H9 (cell line): ENCODE data around the gene PCGF3. TPM values are rescaled to one million over a fixed set of nuclear protein-coding genes. Genes with fewer than 3 reads are reported as not detected.

Source experiments
- DNase-seq: peaks from one replicate; pipeline ENCODE4 v3.0.0-alpha.2; 2017
- H2AFZ ChIP-seq: one replicate; pipeline ENCODE4 v1.6.1; 2013; ENCODE audit warnings: mild to moderate bottlenecking, low read length, control low read depth, moderate library complexity
- H2AK5ac ChIP-seq: 2 replicates; pipeline ENCODE4 v1.6.1; 2013; ENCODE audit warnings: low read length, control low read depth, mixed read lengths; ENCODE audit not compliant: insufficient read length
- H2BK120ac ChIP-seq: one replicate; pipeline ENCODE4 v1.6.1; 2013; ENCODE audit warnings: low read depth, mild to moderate bottlenecking, low read length, control low read depth, inconsistent platforms; ENCODE audit not compliant: poor library complexity, severe bottlenecking
- H2BK12ac ChIP-seq: 2 replicates; pipeline ENCODE4 v1.6.1; 2013; ENCODE audit warnings: low read length, control low read depth, mixed read lengths, low read depth; ENCODE audit not compliant: insufficient read length
- H2BK15ac ChIP-seq: 2 replicates; pipeline ENCODE4 v1.6.1; 2013; ENCODE audit warnings: low read depth, low read length, control low read depth
- H2BK20ac ChIP-seq: one replicate; pipeline ENCODE4 v1.6.1; 2013; ENCODE audit warnings: low read depth, mild to moderate bottlenecking, low read length, control low read depth, inconsistent platforms; ENCODE audit not compliant: poor library complexity, severe bottlenecking
- H2BK5ac ChIP-seq: 2 replicates; pipeline ENCODE4 v1.6.1; 2013; ENCODE audit warnings: low read length, control low read depth, mixed read lengths; ENCODE audit not compliant: insufficient read length
- H3K14ac ChIP-seq: 2 replicates; pipeline ENCODE4 v1.6.1; 2013; ENCODE audit warnings: low read length, control low read depth; ENCODE audit not compliant: insufficient read depth
- H3K18ac ChIP-seq: 2 replicates; pipeline ENCODE4 v1.6.1; 2013; ENCODE audit warnings: low read depth, mild to moderate bottlenecking, mixed read lengths, low read length, control low read depth; ENCODE audit not compliant: insufficient read length
- H3K23ac ChIP-seq: 2 replicates; pipeline ENCODE4 v1.6.1; 2013; ENCODE audit warnings: low read length, control low read depth, mixed read lengths, low read depth; ENCODE audit not compliant: insufficient read length
- H3K23me2 ChIP-seq: 2 replicates; pipeline ENCODE4 v1.6.1; 2013; ENCODE audit warnings: low read depth, mild to moderate bottlenecking, mixed read lengths, low read length, control low read depth; ENCODE audit not compliant: insufficient read length, poor library complexity, severe bottlenecking
- H3K27ac ChIP-seq: 2 replicates; pipeline ENCODE4 v1.5.1; 2013; ENCODE audit warnings: low read length, control low read depth, mixed read lengths, low read depth; ENCODE audit not compliant: insufficient read length
- H3K27me3 ChIP-seq: 2 replicates; pipeline ENCODE4 v1.6.1; 2013; ENCODE audit warnings: low read length, control low read depth, inconsistent platforms; ENCODE audit not compliant: insufficient read depth
- H3K4ac ChIP-seq: 2 replicates; pipeline ENCODE4 v1.6.1; 2013; ENCODE audit warnings: low read depth, mild to moderate bottlenecking, control low read depth, inconsistent platforms, low read length, moderate library complexity
- H3K4me1 ChIP-seq: 2 replicates; pipeline ENCODE4 v1.6.1; 2013; ENCODE audit warnings: low read length, control low read depth, inconsistent platforms; ENCODE audit not compliant: insufficient read depth
- H3K4me2 ChIP-seq: 2 replicates; pipeline ENCODE4 v1.6.1; 2013; ENCODE audit warnings: low read length, control low read depth, mixed read lengths; ENCODE audit not compliant: insufficient read length, insufficient read depth
- H3K56ac ChIP-seq: 2 replicates; pipeline ENCODE4 v1.6.1; 2013; ENCODE audit warnings: low read depth, mild to moderate bottlenecking, mixed read lengths, low read length, control low read depth; ENCODE audit not compliant: insufficient read length
- H3K79me1 ChIP-seq: 2 replicates; pipeline ENCODE4 v1.6.1; 2013; ENCODE audit warnings: low read depth, mild to moderate bottlenecking, moderate library complexity, low read length, control low read depth, inconsistent platforms; ENCODE audit not compliant: insufficient read depth, poor library complexity, severe bottlenecking
- H3K79me2 ChIP-seq: 2 replicates; pipeline ENCODE4 v1.6.1; 2013; ENCODE audit warnings: low read length, control low read depth, inconsistent platforms; ENCODE audit not compliant: insufficient read depth
- H3K9ac ChIP-seq: 2 replicates; pipeline ENCODE4 v1.6.1; 2013; ENCODE audit warnings: low read length, control low read depth, mixed read lengths; ENCODE audit not compliant: insufficient read length; ENCODE audit errors: extremely low read depth
- H3K9me3 ChIP-seq: one replicate; pipeline ENCODE4 v1.6.1; 2013; ENCODE audit warnings: low read depth, low read length, inconsistent platforms; ENCODE audit not compliant: control insufficient read depth
- H3T11ph ChIP-seq: one replicate; pipeline ENCODE4 v1.6.1; 2013; ENCODE audit warnings: mild to moderate bottlenecking, low read length, control low read depth, inconsistent platforms
- H4K20me1 ChIP-seq: one replicate; pipeline ENCODE4 v1.6.1; 2013; ENCODE audit not compliant: control insufficient read depth, insufficient read length, insufficient read depth
- H4K5ac ChIP-seq: 2 replicates; pipeline ENCODE4 v1.6.1; 2013; ENCODE audit warnings: low read depth, mild to moderate bottlenecking, mixed read lengths, low read length, control low read depth; ENCODE audit not compliant: insufficient read length
- H4K8ac ChIP-seq: replicated peaks from 2 replicates; pipeline ENCODE4 v1.6.1; 2013; ENCODE audit warnings: low read length, control low read depth, mixed read lengths, low read depth; ENCODE audit not compliant: insufficient read length
- H4K91ac ChIP-seq: 2 replicates; pipeline ENCODE4 v1.6.1; 2013; ENCODE audit warnings: low read depth, mild to moderate bottlenecking, moderate library complexity, mixed read lengths, low read length, control low read depth; ENCODE audit not compliant: insufficient read length
- H3K27ac Mint-ChIP-seq, 3 experiments: 2 replicates in 2 of 3; 3 replicates in 1 of 3; pipeline ENCODE4 v1.8.0; 2020 to 2021; ENCODE audit warnings: mixed read lengths in 3 of 3, mild to moderate bottlenecking in 1 of 3, moderate library complexity in 1 of 3
- H3K27me3 Mint-ChIP-seq: 2 replicates; pipeline ENCODE4 v1.8.0; 2021; ENCODE audit warnings: low read depth, mild to moderate bottlenecking, moderate library complexity, mixed read lengths
- H3K36me3 Mint-ChIP-seq, 3 experiments: 2 replicates in 2 of 3; 3 replicates in 1 of 3; pipeline ENCODE4 v1.8.0; 2020 to 2021; ENCODE audit warnings: low read depth in 3 of 3, mixed read lengths in 3 of 3; ENCODE audit not compliant: insufficient read depth in 1 of 3
- H3K4me1 Mint-ChIP-seq, 2 experiments: 2 replicates each; pipeline ENCODE4 v1.8.0; 2020; ENCODE audit warnings: mixed read lengths in 2 of 2
- H3K4me3 Mint-ChIP-seq, 2 experiments: 2 replicates in 1 of 2; 3 replicates in 1 of 2; pipeline ENCODE4 v1.8.0; 2020 to 2021; ENCODE audit warnings: mild to moderate bottlenecking in 2 of 2, mixed read lengths in 2 of 2, moderate library complexity in 1 of 2
- H3K9me3 Mint-ChIP-seq, 2 experiments: 2 replicates in 1 of 2; 3 replicates in 1 of 2; pipeline ENCODE4 v1.8.0; 2020; ENCODE audit warnings: mild to moderate bottlenecking in 2 of 2, mixed read lengths in 2 of 2, moderate library complexity in 1 of 2
- WGBS: extraction: QIAGEN DNeasy Blood & Tissue Kit; methylation state at CpG from one replicate; pipeline ENCODE4 v1.1.7; 2013; ENCODE audit warnings: missing lambda C conversion rate, low lambda C conversion rate, mixed read lengths; ENCODE audit not compliant: insufficient read length; ENCODE audit errors: extremely low coverage; 5-methylcytosine and 5-hydroxymethylcytosine counted together
- total RNA-seq: library from RNA; stranded (reverse); gene quantifications from 2 replicates; pipeline ENCODE4 v1.2.1, GENCODE V29; 2021
- TF ChIP-seq, protein P1 (sequence below): fragments of 200-600 bp; sonication (generic); conservative IDR thresholded peaks from 3 replicates; pipeline ENCODE4 v1.8.0; 2021; ENCODE audit warnings: antibody characterized with exemption, mild to moderate bottlenecking

The PCGF3 gene
- total RNA-seq, 1 experiment from 2014 or later, result 43.1 TPM

DNA sequence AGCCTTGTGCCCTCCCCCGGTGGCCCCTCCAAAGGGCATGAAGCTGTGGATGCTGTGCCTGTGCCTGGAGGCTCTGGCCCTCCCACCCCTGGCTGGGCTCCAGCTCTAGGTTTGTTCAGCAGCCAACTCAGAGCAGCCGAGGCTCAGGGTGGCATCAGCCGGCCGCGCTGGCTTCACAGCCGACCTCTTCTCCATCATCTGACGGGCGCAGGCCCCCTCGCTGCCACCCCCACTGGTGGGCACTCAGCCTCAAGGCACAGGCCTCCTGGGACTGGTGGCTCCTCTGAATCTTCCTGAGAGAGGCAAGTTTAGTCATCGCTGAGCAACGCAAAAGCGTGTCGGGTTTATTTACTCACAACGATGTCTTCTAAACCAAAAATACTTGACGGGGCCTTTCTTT lies 46.0 kb downstream of the PCGF3 start:
- no peak overlapping the region for H3K4me3 Mint-ChIP-seq
- H4K20me1 ChIP-seq, result no peaks in the 10 kb centered on the region
- no peaks in the 10 kb centered on the region for H3K4me1 ChIP-seq
- no peak overlapping the region for H4K5ac ChIP-seq
- no peak overlapping the region for H4K8ac ChIP-seq
- no peak overlapping the region for H2BK20ac ChIP-seq
- peaks cover 32 to 69% (median 65%) of the 10 kb centered on the region in 3 experiments for H3K36me3 Mint-ChIP-seq
- peaks cover 0 to 3% of the 10 kb centered on the region in 2 experiments; a peak in 1 of 5 replicates for H3K9me3 Mint-ChIP-seq
- no peak overlapping the region for H2BK5ac ChIP-seq
- H2BK15ac ChIP-seq, result no peak overlapping the region
- H3K27me3 Mint-ChIP-seq, result no peaks in the 10 kb centered on the region; the same call in 1 of the 2 replicates
- H3T11ph ChIP-seq, result no peak overlapping the region
- no peak overlapping the region for H3K23ac ChIP-seq
- H2AFZ ChIP-seq, result no peak overlapping the region
- no peak overlapping the region for H3K27ac ChIP-seq
- no CpG with 5 or more reads among the region's 15 CpGs for WGBS
- no peak overlapping the region for H3K4me2 ChIP-seq
- no peaks in the 10 kb centered on the region for H3K23me2 ChIP-seq
- peaks cover 2% of the 10 kb centered on the region for H3K79me1 ChIP-seq
- no peaks in the 10 kb centered on the region for H3K27me3 ChIP-seq
- H3K18ac ChIP-seq, result no peak overlapping the region
- no peaks in the 10 kb centered on the region for H3K4me1 Mint-ChIP-seq
- TF ChIP-seq, protein P1, sequence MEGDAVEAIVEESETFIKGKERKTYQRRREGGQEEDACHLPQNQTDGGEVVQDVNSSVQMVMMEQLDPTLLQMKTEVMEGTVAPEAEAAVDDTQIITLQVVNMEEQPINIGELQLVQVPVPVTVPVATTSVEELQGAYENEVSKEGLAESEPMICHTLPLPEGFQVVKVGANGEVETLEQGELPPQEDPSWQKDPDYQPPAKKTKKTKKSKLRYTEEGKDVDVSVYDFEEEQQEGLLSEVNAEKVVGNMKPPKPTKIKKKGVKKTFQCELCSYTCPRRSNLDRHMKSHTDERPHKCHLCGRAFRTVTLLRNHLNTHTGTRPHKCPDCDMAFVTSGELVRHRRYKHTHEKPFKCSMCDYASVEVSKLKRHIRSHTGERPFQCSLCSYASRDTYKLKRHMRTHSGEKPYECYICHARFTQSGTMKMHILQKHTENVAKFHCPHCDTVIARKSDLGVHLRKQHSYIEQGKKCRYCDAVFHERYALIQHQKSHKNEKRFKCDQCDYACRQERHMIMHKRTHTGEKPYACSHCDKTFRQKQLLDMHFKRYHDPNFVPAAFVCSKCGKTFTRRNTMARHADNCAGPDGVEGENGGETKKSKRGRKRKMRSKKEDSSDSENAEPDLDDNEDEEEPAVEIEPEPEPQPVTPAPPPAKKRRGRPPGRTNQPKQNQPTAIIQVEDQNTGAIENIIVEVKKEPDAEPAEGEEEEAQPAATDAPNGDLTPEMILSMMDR, result no peak
- H3K27ac Mint-ChIP-seq, result peak overlapping the region in 1 of 3 experiments; percentile 46; a peak in 1 of 7 replicates
- no peak overlapping the region for H2BK120ac ChIP-seq
- H3K79me2 ChIP-seq, result no peaks in the 10 kb centered on the region
- H3K14ac ChIP-seq, result no peak overlapping the region
- no peak overlapping the region for H4K91ac ChIP-seq
- no peak overlapping the region for H3K9ac ChIP-seq
- no peaks in the 10 kb centered on the region for H3K9me3 ChIP-seq
- H2AK5ac ChIP-seq, result no peak overlapping the region
- no peak overlapping the region for H3K4ac ChIP-seq
- H2BK12ac ChIP-seq, result no peak overlapping the region
- no peak overlapping the region for H3K56ac ChIP-seq
- no peak for DNase-seq
